ENCODE data around the gene PTCRA. TPM values are rescaled to one million over a fixed set of nuclear protein-coding genes. Genes with fewer than 3 reads are reported as not detected.

Gene PTCRA
- total RNA-seq, 1 donor from 2014 or later, result 0.55 TPM

DNA sequence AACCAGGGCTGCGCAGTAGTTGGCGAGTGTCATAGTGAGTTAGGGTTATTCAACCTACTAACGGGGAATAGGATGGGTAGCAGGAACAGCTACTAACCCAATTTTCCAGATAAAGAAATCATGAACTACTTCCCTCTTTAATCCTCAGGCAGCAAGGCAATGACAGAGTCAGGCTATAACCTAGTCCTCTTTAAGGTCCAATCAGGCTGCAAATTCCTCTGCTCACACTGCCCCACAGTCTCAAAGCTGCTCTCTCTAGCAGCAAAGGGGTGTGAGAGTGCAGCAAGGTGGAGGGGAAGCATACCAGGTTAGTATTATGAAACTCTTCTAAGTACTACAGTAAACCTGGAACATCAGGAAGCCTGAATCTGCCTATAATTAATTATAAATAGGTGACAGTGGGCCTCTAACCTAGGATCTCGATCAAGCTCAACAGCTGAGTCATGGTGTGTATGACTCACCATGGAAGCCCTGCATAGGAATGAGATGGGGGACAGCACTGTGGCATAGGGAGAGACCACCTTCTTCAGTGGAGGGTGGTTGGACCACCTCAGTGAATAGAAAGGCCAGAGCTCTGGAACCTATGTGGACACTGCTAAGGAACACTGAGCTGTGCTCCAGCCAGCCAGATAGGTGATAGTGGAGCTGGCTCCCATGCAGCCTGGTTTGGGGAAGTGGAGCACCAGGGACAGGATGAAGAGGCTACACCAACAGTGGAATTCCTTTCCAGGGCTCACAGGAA lies 55.2 kb downstream of the PTCRA start:
- DNase-seq (ENCODE audit: low spot score), result no peak

DNA sequence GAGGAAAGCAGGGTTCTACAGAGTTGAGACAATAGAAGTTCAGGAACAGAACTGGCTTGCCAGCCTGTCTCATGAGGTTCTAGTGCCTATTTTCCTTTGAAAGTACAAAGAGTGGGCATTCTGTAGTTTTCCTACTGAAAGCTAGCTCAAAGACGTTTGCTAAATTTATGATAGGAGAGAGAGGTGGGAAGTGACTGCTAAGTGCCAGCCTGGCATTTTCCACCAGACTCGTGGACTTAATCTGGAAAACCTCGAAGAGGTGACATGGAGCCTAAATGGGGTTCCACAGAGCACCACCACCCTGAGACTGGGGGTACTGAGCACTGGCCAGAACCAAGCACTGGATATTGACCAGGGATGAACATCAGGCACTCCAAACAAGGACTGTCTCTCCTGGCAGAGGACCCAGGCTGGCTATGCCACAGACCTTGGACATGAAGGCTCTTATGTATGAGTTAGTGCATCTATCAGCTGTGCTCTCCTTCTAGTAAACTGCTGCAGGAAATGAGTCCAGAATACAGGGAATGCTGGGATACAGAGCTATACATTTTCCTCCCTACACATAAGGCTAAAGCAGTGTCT lies 56.0 kb downstream of the PTCRA start:
- no peak for DNase-seq (ENCODE audit: low spot score)

DNA sequence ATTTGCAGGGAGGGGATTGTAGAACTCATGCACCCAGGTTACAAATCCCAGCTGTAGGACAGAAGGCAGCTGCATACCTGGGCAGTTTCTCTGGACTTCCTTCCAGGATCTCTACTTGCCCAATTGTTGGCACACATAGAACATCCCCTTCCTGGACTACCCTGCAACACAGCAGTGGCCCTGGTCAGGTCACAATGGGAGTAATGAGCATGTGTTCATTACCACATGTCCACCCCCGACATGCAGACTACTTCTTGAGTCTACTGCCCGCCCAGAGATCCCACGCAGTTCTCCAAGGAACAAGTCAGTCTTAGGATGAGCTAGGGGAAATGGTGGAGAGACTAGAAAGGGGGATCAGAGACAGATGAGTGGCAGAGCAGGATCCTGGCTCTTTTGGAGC lies 58.1 kb downstream of the PTCRA start:
- no peak for DNase-seq (ENCODE audit: low spot score)

DNA sequence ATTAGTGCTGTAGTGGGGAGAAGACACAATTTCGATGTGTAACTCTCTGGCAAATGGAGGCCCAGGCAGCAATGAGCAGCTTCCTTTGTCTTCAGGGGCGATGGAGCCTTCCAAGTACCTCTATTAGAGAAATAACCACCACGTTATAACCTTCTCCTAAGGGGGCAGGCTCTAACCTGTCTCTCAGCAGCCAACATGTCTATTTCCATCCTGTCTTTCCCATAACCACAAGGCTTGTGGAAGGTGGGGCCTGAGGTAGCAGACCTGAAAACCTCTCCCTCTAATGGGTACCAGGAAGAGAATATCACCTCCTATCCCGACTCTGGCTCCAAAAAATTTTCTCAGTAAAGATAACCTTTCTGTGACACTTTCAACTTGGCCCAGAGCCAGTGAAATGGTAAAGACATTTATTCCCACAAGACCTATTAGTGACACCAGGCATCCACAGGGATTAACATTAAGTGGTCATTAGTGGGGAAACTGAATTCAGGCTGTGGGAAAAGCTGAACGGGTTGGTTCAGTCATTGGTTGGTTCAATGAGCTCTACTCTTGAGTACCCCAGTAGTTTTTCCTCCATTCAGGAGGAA lies 59.2 kb downstream of the PTCRA start:
- no peak for DNase-seq (ENCODE audit: low spot score)

Other genes with a start within 250 kb of the PTCRA start
- gene PRPH2, start 193.5 kb upstream of the PTCRA start, total RNA-seq, result 0.91 TPM
- gene TBCC, start 169.9 kb upstream of the PTCRA start, total RNA-seq, result 16.5 TPM
- gene BICRAL, start 134.0 kb upstream of the PTCRA start, total RNA-seq, result 25.1 TPM
- gene RPL7L1, start 36.4 kb upstream of the PTCRA start, total RNA-seq, result 73.4 TPM
- 45.6 TPM for gene CNPY3, start 13.4 kb downstream of the PTCRA start, total RNA-seq
- 0.73 TPM for gene GNMT, start 44.7 kb downstream of the PTCRA start, total RNA-seq
- 23.0 TPM for gene PEX6, start 63.1 kb downstream of the PTCRA start, total RNA-seq
- gene PPP2R5D, start 68.5 kb downstream of the PTCRA start, total RNA-seq, result 24.7 TPM
- gene MEA1, start 97.9 kb downstream of the PTCRA start, total RNA-seq, result 71.2 TPM
- gene KLHDC3, start 98.2 kb downstream of the PTCRA start, total RNA-seq, result 40.3 TPM
- 58.9 TPM for gene RRP36, start 105.6 kb downstream of the PTCRA start, total RNA-seq
- 28.8 TPM for gene CUL7, start 137.8 kb downstream of the PTCRA start, total RNA-seq
- gene MRPL2, start 143.4 kb downstream of the PTCRA start, total RNA-seq, result 33.0 TPM
- 23.8 TPM for gene KLC4, start 143.6 kb downstream of the PTCRA start, total RNA-seq
- gene PTK7, start 160.3 kb downstream of the PTCRA start, total RNA-seq, result 52.0 TPM

All from ureter (tissue), 1 donor.